ENCODE data around the gene RAPGEF6.

Gene RAPGEF6

GRCh38 chr5:131545845-131546244, 89.2 kb downstream of the RAPGEF6 start:
- Histone ChIP-seq H3K9me2 (replicated peaks; ENCODE audit: low read depth, low read length) (no peaks in the 10 kb centered on the region), H3K9ac (ENCODE audit: low read depth, low read length, poor library complexity, severe bottlenecking) (no peak overlapping the region), H3K9me3 (ENCODE audit: insufficient read depth, low read depth, low read length) (no peaks in the 10 kb centered on the region), H3K27me3 (ENCODE audit: insufficient read depth, low read length, poor library complexity, severe bottlenecking) (no peaks in the 10 kb centered on the region), H2AFZ (ENCODE audit: low read length) (no peak overlapping the region), H3K79me2 (ENCODE audit: insufficient read depth, low read length) (peaks cover 30% of the 10 kb centered on the region; the same call in 1 of the 2 replicates), H4K20me1 (ENCODE audit: insufficient read depth, low read length, poor library complexity, severe bottlenecking) (peaks cover 2% of the 10 kb centered on the region), H3F3A (ENCODE audit: low read depth) (peaks cover 5% of the 10 kb centered on the region), H3K36me3 (ENCODE audit: insufficient read depth, low read length) (peaks cover 4% of the 10 kb centered on the region; the same call in 1 of the 2 replicates), H3K4me1 (ENCODE audit: insufficient read depth, low read length, poor library complexity, severe bottlenecking) (peaks cover 40% of the 10 kb centered on the region), H3K4me2 (ENCODE audit: low read depth, low read length, poor library complexity, severe bottlenecking) (no peak overlapping the region), H3K4me3 (ENCODE audit: low read length, poor library complexity, severe bottlenecking) (no peak overlapping the region)
- TF ChIP-seq CTCF (conservative IDR thresholded peaks at IDR 0.05; ENCODE audit: low read length) (no peak), EZH2phosphoT487 (IDR thresholded peaks at IDR 0.05; ENCODE audit: borderline replicate concordance) (no peak)

- Histone ChIP-seq H3K79me2 (ENCODE audit: insufficient read depth, low read length) (peaks cover 25% of the 10 kb centered on the region; the same call in 1 of the 2 replicates), H3K9me2 (replicated peaks; ENCODE audit: low read depth, low read length) (no peaks in the 10 kb centered on the region), H3K4me3 (ENCODE audit: low read length, poor library complexity, severe bottlenecking) (no peak overlapping the region), H4K20me1 (ENCODE audit: insufficient read depth, low read length, poor library complexity, severe bottlenecking) (peaks cover 2% of the 10 kb centered on the region), H3K36me3 (ENCODE audit: insufficient read depth, low read length) (peaks cover 4% of the 10 kb centered on the region; the same call in 1 of the 2 replicates), H3K27me3 (ENCODE audit: insufficient read depth, low read length, poor library complexity, severe bottlenecking) (no peaks in the 10 kb centered on the region), H3F3A (ENCODE audit: low read depth) (peaks cover 1% of the 10 kb centered on the region; the same call in 1 of the 2 replicates), H2AFZ (ENCODE audit: low read length) (no peak overlapping the region), H3K4me2 (ENCODE audit: low read depth, low read length, poor library complexity, severe bottlenecking) (no peak overlapping the region), H3K4me1 (ENCODE audit: insufficient read depth, low read length, poor library complexity, severe bottlenecking) (peaks cover 16% of the 10 kb centered on the region), H3K9me3 (ENCODE audit: insufficient read depth, low read depth, low read length) (no peaks in the 10 kb centered on the region), H3K9ac (ENCODE audit: low read depth, low read length, poor library complexity, severe bottlenecking) (no peak overlapping the region)
- TF ChIP-seq EZH2phosphoT487 (IDR thresholded peaks at IDR 0.05; ENCODE audit: borderline replicate concordance): no peak
- no peak for TF ChIP-seq CTCF (conservative IDR thresholded peaks at IDR 0.05; ENCODE audit: low read length)
Observed at GRCh38 chr5:131542723-131543122, 92.3 kb downstream of the RAPGEF6 start.

- H3F3A ChIP-seq (ENCODE audit: low read depth): no peaks in the 10 kb centered on the region
- TF ChIP-seq EZH2phosphoT487 (IDR thresholded peaks at IDR 0.05; ENCODE audit: borderline replicate concordance) (no peak), CTCF (conservative IDR thresholded peaks at IDR 0.05; ENCODE audit: low read length) (no peak)
- H3K79me2 ChIP-seq (ENCODE audit: insufficient read depth, low read length): peaks cover 19% of the 10 kb centered on the region; the same call in 1 of the 2 replicates
- no peak overlapping the region for H2AFZ ChIP-seq (ENCODE audit: low read length)
- peaks cover 4% of the 10 kb centered on the region; the same call in 1 of the 2 replicates for H3K36me3 ChIP-seq (ENCODE audit: insufficient read depth, low read length)
- no peaks in the 10 kb centered on the region for H3K9me2 ChIP-seq (replicated peaks; ENCODE audit: low read depth, low read length)
- H3K4me1 ChIP-seq (ENCODE audit: insufficient read depth, low read length, poor library complexity, severe bottlenecking): peaks cover 6% of the 10 kb centered on the region
- no peak overlapping the region for H3K4me2 ChIP-seq (ENCODE audit: low read depth, low read length, poor library complexity, severe bottlenecking)
- H3K9me3 ChIP-seq (ENCODE audit: insufficient read depth, low read depth, low read length): no peaks in the 10 kb centered on the region
- no peaks in the 10 kb centered on the region for H3K27me3 ChIP-seq (ENCODE audit: insufficient read depth, low read length, poor library complexity, severe bottlenecking)
- no peak overlapping the region for H3K9ac ChIP-seq (ENCODE audit: low read depth, low read length, poor library complexity, severe bottlenecking)
- peaks cover 2% of the 10 kb centered on the region for H4K20me1 ChIP-seq (ENCODE audit: insufficient read depth, low read length, poor library complexity, severe bottlenecking)
- no peak overlapping the region for H3K4me3 ChIP-seq (ENCODE audit: low read length, poor library complexity, severe bottlenecking)
Observed at GRCh38 chr5:131541762-131542161, 93.3 kb downstream of the RAPGEF6 start.
